Ishikawa (cell line): ENCODE measurements around the gene NR3C2.
A peak's percentile ranks its signal among the peaks of the same experiment; 100 is the strongest.

Experiments used
- EGR1 ChIP-seq: IDR thresholded peaks from 2 replicates; pipeline ENCODE4 v1.6.1; 2012
- EP300 ChIP-seq: IDR thresholded peaks from 2 replicates; pipeline ENCODE4 v1.6.1; 2012; ENCODE audit warnings: borderline replicate concordance
- TEAD4 ChIP-seq: IDR thresholded peaks from 2 replicates; pipeline ENCODE4 v1.6.1; 2012
- TF ChIP-seq, protein P1 (sequence below): IDR thresholded peaks from 2 replicates; pipeline ENCODE4 v1.6.1; 2012
- TF ChIP-seq, protein P2 (sequence below): IDR thresholded peaks from 2 replicates; pipeline ENCODE4 v1.6.1; 2012; ENCODE audit warnings: low read depth, mild to moderate bottlenecking

DNA sequence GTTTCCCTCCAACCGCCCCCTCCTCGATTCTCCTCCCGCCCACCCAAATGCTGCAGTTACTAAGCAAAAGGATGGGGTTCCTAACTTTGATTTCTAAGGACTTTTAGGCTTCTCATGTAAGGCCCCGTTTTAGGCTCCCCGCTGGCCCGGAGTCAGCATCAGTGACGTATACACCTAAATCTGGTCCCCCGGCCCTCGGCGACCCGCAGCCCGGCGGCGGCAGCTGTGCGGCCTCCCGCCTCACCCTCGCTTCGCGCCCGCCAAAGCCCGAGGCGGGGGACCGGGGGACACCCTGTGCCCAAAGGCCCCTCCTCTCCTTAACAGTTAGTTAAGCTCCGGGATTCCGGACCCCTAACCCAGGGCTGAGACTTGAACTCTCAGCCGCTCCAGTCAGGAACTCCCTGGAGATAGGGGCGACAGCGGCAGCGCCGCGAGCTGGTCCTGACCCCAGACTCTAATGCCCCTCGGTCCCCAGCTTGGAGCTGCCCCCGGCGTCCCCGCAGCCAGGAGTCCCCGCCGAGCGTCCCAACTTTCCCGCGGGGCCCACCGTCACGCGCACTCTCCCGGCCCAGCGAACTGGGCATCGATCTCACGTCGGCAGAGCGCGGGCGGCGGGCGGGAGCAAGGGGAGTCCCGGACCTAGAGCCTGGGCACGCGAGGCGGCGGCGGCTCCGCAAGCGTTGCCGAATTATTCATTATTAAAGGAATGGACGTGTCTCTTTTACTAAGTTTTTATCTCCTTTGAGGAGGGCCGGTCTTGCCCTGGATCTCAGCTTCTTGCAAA lies 1.5 kb upstream of the NR3C2 start:
- TF ChIP-seq, protein P1, sequence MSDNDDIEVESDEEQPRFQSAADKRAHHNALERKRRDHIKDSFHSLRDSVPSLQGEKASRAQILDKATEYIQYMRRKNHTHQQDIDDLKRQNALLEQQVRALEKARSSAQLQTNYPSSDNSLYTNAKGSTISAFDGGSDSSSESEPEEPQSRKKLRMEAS, result peak; percentile 46; the same call in 1 of the 2 replicates
- TF ChIP-seq EGR1, result no peak
- no peak for TF ChIP-seq EP300
- TF ChIP-seq, protein P2, sequence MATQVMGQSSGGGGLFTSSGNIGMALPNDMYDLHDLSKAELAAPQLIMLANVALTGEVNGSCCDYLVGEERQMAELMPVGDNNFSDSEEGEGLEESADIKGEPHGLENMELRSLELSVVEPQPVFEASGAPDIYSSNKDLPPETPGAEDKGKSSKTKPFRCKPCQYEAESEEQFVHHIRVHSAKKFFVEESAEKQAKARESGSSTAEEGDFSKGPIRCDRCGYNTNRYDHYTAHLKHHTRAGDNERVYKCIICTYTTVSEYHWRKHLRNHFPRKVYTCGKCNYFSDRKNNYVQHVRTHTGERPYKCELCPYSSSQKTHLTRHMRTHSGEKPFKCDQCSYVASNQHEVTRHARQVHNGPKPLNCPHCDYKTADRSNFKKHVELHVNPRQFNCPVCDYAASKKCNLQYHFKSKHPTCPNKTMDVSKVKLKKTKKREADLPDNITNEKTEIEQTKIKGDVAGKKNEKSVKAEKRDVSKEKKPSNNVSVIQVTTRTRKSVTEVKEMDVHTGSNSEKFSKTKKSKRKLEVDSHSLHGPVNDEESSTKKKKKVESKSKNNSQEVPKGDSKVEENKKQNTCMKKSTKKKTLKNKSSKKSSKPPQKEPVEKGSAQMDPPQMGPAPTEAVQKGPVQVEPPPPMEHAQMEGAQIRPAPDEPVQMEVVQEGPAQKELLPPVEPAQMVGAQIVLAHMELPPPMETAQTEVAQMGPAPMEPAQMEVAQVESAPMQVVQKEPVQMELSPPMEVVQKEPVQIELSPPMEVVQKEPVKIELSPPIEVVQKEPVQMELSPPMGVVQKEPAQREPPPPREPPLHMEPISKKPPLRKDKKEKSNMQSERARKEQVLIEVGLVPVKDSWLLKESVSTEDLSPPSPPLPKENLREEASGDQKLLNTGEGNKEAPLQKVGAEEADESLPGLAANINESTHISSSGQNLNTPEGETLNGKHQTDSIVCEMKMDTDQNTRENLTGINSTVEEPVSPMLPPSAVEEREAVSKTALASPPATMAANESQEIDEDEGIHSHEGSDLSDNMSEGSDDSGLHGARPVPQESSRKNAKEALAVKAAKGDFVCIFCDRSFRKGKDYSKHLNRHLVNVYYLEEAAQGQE, result no peak
- no peak for TF ChIP-seq TEAD4
